NCI-H345 treated with DMSO at 0.1 percent for 48 hours (cell line): Measurements from ENCODE around the gene FHOD1.

Source experiments
- DNase-seq: peaks from one replicate; lab custom pipeline; 2025; ENCODE audit not compliant: unreplicated experiment; lab: John Stamatoyannopoulos, UW

The FHOD1 gene

GRCh38 chr16:67179421-67180080 lies 67.7 kb downstream of the FHOD1 start:
- no peak for DNase-seq
